HG03103 (cell line): ENCODE data around the gene TBL3.
"Not testable (repeated sequence)": the region's sequence is repeated elsewhere in the genome, so short reads cannot be mapped to it uniquely, and the experiment has no call there.

ENCODE experiments used
- ATAC-seq: cut with Tn5 transposase; IDR thresholded peaks from one replicate; pipeline ENCODE4 v1.9.1; 2021; ENCODE audit warnings: low read depth; ENCODE audit not compliant: unreplicated experiment

Gene TBL3

GRCh38 chr16:1942810-1943726, 28.8 kb upstream of the TBL3 start, which contains the start of gene MSRB1:
MSRB1 (minus strand) TSS chr16:1943199; CDS start chr16:1943156, 43 bp downstream.
- ATAC-seq: peak; percentile 85

DNA sequence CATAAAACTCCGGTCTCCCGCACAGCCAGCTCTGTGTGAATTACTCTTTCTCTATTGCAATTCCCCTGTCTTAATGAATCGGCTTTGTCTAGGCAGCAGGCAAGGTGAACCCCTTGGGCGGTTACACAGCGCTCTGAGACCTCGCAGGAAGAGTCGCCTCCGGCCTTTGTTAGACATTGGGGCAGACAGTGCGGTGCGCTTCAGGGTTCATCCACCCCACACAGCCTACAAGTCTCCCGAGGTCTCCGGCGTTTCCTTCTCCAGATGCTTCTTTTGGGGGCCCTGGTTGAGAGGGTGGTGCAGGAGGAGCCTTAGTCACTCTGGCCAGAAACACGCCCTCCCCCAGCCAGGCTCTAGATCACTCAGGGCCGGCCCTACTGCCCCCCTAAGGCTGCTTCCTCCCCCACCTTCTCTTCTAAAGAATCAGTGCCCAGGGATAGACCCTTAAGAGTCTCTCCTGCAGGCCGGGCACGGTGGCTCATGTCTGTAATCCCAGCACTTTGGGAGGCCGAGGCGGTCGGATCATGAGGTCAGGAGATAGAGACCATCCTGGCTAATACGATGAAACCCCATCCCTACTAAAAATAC, 27.1 kb upstream of the TBL3 start:
- ATAC-seq: no peak

- ATAC-seq: no peak
Observed at GRCh38 chr16:1945559-1946391, 26.1 kb upstream of the TBL3 start.

DNA sequence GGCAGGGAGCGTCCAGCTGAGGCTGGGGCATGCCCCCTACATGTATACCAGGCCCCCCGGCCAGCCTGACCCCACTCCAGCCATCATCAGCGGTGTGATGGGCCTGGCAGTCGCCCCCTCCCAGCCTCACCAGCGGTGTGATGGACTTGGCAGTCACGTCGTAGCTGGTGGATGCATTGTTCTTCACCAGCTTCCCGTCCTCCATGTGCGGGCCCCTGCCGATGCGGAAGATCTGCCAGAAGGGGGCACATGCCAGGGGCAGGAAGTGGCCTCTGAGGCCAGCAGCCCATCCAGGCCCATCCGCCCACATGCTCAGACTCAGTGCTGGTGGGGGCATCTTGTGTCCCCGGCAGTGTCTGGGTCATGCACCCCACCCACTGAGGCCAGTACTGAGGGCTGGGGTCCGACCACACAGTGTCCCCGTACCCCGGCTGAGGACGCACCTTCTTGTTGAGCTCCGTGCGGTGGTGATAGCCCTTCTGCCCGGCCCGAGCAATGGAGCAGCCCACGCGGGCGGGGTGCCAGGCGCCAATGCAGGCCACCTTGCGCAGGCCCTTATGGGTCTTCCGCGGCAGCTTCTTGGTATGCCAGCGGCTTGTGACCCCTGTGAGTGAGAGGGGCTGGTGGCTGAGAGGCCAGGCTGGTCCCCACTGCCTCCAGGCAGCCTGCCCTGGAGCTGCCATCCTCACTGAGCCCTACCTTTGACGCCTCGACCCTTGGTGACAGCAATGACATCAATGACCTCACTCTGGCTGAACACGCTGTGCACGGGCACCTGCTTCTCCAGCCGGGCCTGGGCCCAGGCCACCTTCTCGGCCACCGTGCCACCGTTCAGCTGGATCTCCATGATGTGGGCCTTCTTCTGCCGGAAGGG, 25.1 kb upstream of the TBL3 start:
- no peak for ATAC-seq

GRCh38 chr16:1947369-1947670, 24.5 kb upstream of the TBL3 start:
- no peak for ATAC-seq

DNA sequence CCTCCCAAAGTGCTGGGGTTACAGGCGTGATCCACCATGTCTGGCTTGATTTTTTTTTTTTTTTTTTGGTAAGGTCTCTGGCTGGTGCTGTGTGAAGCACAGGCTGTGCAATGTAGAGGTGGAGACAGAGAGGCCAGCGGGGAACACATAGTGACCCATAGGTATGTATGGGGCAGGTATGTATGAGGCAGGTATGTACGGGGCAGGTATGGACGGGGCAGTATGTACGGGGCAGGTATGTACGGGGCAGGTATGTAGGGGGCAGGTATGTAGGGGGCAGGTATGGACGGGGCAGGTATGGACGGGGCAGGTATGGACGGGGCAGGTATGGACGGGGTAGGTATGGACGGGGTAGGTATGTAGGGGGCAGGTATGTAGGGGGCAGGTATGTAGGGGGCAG, 22.3 kb upstream of the TBL3 start:
- no peak for ATAC-seq

GRCh38 chr16:1950047-1950446, 21.8 kb upstream of the TBL3 start:
- no peak for ATAC-seq

DNA sequence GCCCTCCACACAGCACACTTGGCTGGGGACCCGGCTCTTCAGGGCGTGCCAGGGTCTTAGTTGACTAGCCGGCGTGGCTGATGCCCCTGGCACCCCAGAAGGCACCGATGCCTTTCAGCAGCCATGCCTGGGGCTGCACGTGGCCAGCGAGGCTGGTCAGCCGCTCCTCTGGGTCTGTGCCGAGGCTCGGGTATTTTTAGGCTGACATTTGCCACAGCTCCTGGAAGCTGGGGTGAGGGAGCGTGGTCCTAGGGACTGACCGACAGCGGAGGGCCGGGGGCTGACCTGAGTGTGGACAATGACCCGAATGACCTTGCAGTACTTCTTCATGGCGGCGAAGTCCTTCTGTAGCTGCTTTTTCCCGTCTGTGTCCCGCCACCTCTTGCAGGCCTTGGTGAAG, 21.3 kb upstream of the TBL3 start:
- no peak for ATAC-seq

DNA sequence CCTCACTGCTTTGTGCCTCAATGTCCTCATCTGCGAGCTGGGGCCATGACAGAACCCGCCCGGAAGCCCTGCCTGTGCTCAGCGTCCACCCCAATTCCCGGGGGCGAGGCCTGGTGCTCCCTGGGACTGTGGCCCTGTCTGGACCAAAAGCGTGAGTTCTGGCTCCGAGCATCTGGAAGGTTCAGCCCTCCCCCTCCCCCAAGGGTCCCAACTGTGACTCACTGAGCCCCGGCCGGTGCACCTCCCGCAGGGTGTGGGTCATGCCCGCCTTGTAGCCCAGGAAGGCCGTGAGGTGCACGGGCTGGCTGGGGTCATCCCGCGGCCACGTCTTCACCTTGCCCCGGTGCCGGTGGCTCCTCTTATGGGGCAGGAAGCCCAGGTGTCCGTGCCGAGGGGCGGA, 18.1 kb upstream of the TBL3 start:
- no peak for ATAC-seq

DNA sequence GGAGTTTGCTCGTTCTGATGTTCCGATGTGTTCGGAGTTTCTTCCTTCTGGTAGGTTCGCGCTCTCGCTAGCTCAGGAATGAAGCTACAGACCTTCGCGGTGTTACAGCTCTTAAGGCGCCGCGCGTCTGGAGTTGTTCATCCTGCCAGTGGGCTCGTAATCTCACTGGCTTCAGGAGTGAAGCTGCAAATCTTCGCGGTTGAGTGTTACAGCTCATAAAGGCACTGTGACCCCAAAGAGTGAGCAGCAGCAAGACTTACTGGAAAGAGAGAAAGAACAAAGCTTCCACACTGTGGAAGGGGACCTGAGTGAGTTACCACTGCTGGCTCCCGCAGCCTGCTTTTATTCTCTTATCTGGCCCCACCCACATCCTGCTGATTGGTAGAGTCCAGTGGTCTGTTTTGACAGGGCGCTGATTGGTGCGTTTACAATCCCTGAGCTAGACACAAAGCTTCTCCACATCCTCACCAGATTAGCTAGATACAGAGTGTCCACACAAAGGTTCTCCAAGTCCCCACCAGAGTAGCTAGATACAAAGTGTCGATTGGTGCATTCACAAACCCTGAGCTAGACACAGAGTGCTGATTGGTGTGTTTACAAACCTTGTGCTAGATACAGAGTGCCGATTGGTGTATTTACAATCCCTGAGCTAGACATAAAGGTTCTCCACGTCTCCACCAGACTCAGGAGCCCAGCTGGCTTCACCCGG, 14.3 kb upstream of the TBL3 start:
- not testable (repeated sequence) for ATAC-seq

DNA sequence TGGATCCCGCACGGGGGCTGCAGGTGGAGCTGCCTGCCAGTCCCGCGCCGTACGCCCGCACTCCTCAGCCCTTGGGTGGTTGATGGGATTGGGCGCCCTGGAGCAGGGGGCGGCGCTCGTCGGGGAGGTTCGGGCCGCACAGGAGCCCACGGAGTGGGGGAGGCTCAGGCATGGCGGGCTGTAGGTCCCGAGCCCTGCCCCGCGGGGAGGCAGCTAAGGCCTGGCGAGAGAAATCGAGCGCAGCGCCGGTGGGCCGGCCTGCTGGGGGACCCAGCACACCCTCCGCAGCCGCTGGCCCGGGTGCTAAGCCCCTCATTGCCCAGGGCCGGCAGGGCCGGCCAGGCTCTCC, 13.7 kb upstream of the TBL3 start:
- ATAC-seq: not testable (repeated sequence)

DNA sequence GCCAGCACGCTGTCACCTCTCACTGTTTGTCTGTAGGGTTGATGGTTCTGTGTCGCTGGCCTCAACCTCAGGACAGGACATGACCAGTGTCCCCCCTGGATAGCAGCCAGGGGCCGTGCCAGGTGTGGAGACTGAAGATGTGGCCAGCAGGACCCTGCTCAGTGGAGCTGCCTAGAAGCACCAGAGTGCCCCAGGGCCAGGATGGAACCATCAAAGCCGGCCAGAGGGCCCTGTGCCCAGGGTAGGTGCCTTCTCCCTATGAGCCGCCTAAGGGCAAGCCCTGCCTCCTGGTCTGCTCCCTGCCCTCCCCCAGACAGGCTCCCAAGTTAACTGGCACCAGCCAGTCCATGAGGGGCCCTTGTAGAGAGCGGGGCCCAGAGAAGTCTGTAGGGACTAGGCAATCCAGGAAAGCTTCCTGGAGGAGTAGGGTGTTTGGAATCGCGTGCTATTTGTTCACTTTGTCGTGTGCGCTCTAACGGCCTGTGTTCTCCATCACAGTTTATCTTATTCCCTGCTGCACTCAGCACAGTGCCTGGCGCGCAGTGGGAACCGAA, 13.1 kb upstream of the TBL3 start:
- no peak for ATAC-seq

- peak; percentile 69 for ATAC-seq
Observed at GRCh38 chr16:1959269-1960039, 12.4 kb upstream of the TBL3 start, which contains the start of gene NDUFB10. NDUFB10 (plus strand) TSS chr16:1959538; CDS start chr16:1959625, 87 bp downstream.

DNA sequence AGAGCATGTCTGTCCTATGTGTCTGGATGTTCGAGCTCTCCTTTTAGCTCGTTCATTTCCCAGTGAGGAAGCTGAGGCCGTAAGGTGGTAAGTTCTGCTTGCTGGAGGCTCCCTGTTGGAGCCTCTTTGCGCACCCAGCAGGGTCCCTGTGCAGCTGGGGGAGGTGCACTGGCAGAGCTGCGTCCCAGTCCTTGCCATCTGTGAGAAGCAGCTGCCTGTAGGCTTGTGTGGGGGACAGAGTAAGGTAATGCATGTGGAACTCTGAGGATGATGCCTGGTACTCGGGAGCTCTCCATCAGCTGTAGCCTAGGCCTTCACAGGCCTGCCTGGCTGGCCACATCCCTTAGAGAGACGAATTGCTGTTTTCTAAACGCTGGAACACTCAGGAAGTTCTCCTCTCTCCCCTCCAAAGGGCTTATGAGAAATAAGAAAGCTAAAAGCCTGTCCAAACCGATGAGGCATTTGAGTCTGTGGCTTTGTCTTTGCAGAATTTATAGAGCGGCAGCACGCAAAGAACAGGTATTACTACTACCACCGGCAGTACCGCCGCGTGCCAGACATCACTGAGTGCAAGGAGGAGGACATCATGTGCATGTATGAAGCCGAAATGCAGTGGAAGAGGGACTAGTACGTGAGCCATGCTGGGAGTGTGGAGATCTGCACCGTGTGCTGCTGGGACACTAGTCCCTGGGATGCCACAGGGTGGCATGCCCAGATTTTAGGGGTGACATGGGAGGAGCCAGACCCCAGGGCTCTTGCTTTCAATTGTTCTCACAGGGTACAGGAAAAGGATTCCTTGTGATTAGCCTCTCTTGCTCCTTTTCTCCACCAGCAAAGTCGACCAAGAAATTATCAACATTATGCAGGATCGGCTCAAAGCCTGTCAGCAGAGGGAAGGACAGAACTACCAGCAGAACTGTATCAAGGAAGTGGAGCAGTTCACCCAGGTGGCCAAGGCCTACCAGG, 10.9 kb upstream of the TBL3 start:
- no peak for ATAC-seq

DNA sequence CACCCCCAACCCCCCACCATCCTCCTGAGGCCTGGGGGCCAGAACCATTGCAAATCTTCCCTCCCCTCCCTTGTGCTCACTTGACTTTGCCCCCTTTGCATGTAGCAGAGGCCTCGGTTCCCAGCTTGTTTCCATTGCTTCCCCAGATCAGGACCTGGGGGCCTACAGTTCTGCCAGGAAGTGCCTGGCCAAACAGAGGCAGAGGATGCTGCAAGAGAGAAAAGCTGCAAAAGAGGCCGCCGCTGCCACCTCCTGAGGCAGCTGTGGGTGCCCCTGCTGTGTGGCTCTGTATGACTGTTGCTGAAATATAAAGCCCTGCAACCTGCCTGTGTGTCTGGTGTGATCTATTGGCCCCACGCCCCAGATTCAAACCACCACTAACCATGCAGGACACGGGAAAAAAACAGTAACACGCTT, 10.2 kb upstream of the TBL3 start:
- no peak for ATAC-seq

DNA sequence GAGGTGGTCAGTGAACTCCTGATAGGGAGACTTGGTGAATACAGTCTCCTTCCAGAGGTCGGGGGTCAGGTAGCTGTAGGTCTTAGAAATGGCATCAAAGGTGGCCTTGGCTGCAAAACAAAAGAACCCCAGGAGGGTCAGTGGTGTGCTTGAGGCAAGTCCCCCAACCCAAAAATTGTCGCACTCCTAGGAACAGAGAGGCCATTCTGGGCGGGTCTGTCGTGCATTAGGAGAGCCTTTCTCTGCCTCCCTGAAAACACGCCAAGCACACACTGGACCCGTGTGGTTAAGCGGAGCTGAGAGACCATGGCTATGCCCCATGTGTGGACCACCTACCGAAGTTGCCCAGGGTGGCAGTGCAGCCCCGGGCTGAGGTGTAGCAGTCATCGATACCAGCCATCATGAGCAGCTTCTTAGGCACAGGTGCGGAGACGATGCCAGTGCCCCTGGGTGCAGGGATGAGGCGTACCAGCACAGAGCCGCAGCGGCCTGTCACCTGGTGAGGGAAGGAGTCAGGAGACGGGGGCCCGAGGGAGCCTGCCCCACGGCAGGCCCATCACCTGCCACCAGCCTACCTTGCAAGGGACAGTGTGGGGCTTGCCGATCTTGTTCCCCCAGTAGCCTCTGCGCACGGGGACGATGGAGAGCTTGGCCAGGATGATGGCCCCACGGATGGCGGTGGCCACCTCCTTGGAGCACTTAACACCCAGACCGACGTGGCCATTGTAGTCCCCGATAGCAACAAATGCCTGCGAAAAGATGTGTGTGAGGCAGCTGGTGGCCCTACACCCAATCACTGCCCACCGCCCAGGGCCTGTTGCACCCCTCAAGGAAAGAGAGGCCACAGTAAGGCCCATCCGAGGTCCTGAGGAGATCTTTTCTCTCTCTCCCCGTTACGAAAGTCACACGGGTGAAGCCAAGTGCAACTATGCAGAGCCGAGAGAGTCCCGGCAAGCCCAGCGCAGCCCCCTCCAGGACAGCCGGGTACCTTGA, 9.4 kb upstream of the TBL3 start:
- ATAC-seq: not testable (repeated sequence)
